ENCODE results near the gene PDK3.

PDK3 gene

DNA sequence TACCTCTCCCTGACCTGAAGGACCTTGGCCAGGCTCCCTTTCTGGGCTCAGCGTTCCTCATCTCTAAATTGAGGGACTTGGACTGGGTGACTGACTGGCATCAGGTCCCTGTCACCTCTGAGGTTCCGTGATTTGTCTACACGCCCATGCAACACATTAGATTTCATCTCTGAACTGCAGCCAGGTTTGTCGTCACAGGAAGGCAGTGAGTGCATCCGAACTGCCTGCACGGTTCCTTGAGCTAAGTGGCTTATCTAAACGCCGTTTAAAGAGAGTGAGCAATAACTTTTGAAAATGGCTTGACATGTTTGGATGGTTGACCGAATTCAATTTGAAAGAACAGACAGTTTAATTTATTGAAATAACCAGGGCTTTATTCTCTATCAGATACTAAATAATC lies 112.0 kb downstream of the PDK3 start:
- TF ChIP-seq, protein P1, sequence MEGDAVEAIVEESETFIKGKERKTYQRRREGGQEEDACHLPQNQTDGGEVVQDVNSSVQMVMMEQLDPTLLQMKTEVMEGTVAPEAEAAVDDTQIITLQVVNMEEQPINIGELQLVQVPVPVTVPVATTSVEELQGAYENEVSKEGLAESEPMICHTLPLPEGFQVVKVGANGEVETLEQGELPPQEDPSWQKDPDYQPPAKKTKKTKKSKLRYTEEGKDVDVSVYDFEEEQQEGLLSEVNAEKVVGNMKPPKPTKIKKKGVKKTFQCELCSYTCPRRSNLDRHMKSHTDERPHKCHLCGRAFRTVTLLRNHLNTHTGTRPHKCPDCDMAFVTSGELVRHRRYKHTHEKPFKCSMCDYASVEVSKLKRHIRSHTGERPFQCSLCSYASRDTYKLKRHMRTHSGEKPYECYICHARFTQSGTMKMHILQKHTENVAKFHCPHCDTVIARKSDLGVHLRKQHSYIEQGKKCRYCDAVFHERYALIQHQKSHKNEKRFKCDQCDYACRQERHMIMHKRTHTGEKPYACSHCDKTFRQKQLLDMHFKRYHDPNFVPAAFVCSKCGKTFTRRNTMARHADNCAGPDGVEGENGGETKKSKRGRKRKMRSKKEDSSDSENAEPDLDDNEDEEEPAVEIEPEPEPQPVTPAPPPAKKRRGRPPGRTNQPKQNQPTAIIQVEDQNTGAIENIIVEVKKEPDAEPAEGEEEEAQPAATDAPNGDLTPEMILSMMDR (conservative IDR thresholded peaks at IDR 0.05), result no peak
- H3K27ac ChIP-seq, result no peak overlapping the region
